Astrocyte (in vitro differentiated cells and primary cell): ENCODE measurements around the gene ILKAP.

Experiments used
- EZH2 ChIP-seq: IDR thresholded peaks from 2 replicates; pipeline ENCODE4 v1.6.1; 2012; ENCODE audit warnings: mild to moderate bottlenecking, low read length, inconsistent platforms; ENCODE audit not compliant: insufficient read depth
- TF ChIP-seq, protein P1 (sequence below): IDR thresholded peaks from 2 replicates; pipeline ENCODE4 v1.5.1; 2011; ENCODE audit warnings: low read depth, mild to moderate bottlenecking, inconsistent platforms, low read length, moderate library complexity; ENCODE audit not compliant: insufficient read depth

DNA sequence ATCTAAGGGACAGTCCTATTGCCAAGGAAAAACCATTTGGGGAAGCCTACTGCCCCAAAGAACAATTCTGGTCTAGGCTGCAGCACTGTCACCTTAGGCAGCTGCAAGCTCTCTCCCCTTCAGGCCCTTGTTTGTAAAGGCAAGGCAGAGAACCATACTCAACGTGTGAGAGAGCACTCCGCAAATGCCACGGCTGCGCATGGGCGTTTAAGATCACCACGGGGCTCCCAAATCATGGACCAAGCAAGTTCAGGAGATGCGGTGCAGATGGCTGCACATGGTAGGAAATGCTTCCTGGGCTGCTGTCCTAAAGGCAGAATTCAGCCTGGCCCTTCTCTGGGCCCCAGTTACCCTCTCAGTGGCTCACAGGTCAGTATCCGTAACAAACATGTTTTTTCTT lies 29.2 kb downstream of the ILKAP start:
- TF ChIP-seq, protein P1, sequence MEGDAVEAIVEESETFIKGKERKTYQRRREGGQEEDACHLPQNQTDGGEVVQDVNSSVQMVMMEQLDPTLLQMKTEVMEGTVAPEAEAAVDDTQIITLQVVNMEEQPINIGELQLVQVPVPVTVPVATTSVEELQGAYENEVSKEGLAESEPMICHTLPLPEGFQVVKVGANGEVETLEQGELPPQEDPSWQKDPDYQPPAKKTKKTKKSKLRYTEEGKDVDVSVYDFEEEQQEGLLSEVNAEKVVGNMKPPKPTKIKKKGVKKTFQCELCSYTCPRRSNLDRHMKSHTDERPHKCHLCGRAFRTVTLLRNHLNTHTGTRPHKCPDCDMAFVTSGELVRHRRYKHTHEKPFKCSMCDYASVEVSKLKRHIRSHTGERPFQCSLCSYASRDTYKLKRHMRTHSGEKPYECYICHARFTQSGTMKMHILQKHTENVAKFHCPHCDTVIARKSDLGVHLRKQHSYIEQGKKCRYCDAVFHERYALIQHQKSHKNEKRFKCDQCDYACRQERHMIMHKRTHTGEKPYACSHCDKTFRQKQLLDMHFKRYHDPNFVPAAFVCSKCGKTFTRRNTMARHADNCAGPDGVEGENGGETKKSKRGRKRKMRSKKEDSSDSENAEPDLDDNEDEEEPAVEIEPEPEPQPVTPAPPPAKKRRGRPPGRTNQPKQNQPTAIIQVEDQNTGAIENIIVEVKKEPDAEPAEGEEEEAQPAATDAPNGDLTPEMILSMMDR = no peak
- no peak for TF ChIP-seq EZH2
